ENCODE data around the gene NUP58. TPM values are rescaled to one million over a fixed set of nuclear protein-coding genes. Genes with fewer than 3 reads are reported as not detected.

Gene NUP58
- total RNA-seq, 1 donor from 2014 or later: 56.5 TPM

DNA sequence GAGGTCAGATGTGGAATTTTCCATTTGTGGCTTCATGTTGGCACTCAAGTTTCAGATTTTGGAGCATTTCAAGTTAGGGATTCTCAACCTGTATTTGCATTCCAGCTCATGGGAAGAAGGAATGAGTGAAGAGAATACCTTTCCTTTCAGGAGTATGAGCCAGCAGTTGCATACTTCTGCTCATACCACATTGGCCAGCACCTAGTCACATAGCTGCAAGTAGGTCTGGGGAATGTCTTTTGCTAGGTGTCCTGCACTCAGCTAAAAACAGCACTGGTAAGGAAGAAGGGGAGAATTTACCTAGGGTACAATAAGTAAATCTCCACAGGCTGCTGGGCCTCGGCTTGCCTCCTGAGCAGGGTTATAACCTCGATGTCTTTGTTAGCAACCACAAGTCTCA, 45.7 kb downstream of the NUP58 start:
- Mint-ChIP-seq H3K27ac (no peak overlapping the region), H3K4me3 (ENCODE audit: low read depth) (no peak overlapping the region), H3K9me3 (ENCODE audit: low read depth) (no peaks in the 10 kb centered on the region), H3K27me3 (peaks cover 2% of the 10 kb centered on the region), H3K36me3 (ENCODE audit: insufficient read depth) (peaks cover 2% of the 10 kb centered on the region), H3K4me1 (ENCODE audit: low read depth) (peaks cover 7% of the 10 kb centered on the region)
- TF ChIP-seq, protein P1, sequence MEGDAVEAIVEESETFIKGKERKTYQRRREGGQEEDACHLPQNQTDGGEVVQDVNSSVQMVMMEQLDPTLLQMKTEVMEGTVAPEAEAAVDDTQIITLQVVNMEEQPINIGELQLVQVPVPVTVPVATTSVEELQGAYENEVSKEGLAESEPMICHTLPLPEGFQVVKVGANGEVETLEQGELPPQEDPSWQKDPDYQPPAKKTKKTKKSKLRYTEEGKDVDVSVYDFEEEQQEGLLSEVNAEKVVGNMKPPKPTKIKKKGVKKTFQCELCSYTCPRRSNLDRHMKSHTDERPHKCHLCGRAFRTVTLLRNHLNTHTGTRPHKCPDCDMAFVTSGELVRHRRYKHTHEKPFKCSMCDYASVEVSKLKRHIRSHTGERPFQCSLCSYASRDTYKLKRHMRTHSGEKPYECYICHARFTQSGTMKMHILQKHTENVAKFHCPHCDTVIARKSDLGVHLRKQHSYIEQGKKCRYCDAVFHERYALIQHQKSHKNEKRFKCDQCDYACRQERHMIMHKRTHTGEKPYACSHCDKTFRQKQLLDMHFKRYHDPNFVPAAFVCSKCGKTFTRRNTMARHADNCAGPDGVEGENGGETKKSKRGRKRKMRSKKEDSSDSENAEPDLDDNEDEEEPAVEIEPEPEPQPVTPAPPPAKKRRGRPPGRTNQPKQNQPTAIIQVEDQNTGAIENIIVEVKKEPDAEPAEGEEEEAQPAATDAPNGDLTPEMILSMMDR (IDR thresholded peaks at IDR 0.05; ENCODE audit: unreplicated experiment): no peak
- DNase-seq (ENCODE audit: low spot score, unreplicated experiment): no peak

DNA sequence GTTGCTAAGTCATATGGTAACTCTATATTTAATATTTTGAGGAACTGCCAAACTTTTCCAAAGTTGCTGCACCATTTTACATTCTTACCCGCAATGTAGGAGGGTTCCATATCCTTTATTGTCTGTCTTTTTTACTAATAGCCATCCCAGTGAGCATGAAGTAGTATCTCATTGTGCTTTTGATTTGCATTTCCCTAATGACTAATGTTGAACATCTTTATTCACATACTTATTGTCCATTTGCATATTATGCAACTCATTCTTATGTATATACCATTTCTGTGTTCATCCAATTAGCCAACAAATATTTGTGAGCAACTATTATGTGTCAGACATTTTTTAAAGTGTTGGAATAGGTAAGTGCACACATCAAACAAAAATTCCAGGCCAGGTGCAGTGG, 50.0 kb downstream of the NUP58 start:
- H3K4me3 Mint-ChIP-seq (ENCODE audit: low read depth): no peak overlapping the region
- no peak for DNase-seq (ENCODE audit: low spot score, unreplicated experiment)
- peaks cover 1% of the 10 kb centered on the region for H3K36me3 Mint-ChIP-seq (ENCODE audit: insufficient read depth)
- H3K4me1 Mint-ChIP-seq (ENCODE audit: low read depth): no peaks in the 10 kb centered on the region
- H3K27ac Mint-ChIP-seq: no peak overlapping the region
- peaks cover 15% of the 10 kb centered on the region for H3K27me3 Mint-ChIP-seq
- TF ChIP-seq, protein P1 (IDR thresholded peaks at IDR 0.05; ENCODE audit: unreplicated experiment): no peak
- H3K9me3 Mint-ChIP-seq (ENCODE audit: low read depth): no peaks in the 10 kb centered on the region

DNA sequence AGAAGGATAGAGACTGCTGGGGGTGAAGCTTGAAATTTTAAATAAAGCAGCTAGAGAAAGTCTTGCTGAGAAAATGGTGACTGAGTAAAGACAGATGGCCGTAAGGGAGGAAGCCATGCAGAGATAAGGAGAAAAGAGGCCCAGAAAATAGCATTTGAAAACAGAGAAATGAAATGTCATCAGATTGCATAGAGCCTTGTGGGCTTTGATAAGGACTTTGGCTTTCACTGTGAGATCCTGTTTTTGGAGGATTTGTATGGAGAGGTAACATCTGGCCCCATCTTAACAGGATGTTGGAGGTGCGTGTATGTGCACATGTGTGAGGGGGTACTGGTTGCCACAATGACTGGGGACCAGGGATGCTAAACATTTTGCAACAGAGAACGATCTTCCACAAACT, 50.8 kb downstream of the NUP58 start:
- no peak overlapping the region for H3K4me3 Mint-ChIP-seq (ENCODE audit: low read depth)
- H3K27ac Mint-ChIP-seq: no peak overlapping the region
- H3K4me1 Mint-ChIP-seq (ENCODE audit: low read depth): no peaks in the 10 kb centered on the region
- TF ChIP-seq, protein P1 (IDR thresholded peaks at IDR 0.05; ENCODE audit: unreplicated experiment): no peak
- no peaks in the 10 kb centered on the region for H3K9me3 Mint-ChIP-seq (ENCODE audit: low read depth)
- DNase-seq (ENCODE audit: low spot score, unreplicated experiment): no peak
- H3K27me3 Mint-ChIP-seq: peaks cover 15% of the 10 kb centered on the region
- H3K36me3 Mint-ChIP-seq (ENCODE audit: insufficient read depth): peaks cover 1% of the 10 kb centered on the region

DNA sequence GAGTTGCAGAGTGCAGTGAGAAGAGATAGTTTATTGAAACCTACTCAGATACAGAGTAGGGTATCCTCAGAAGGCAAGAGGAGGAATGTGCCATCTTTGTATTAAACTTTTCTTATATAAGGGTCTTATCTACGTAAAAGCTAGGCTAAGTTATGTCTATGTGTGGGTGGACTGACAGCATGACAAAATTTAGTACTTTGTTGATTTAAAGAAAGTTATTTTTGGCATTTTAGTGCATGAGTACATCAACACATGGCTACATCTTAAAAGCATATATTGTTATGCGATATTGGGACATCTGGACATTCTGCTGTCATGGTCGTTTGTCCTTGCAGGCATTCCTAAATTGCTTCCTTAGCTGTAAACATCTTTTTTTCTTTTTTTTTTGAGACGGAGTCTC, 51.4 kb downstream of the NUP58 start:
- H3K9me3 Mint-ChIP-seq (ENCODE audit: low read depth): no peaks in the 10 kb centered on the region
- H3K36me3 Mint-ChIP-seq (ENCODE audit: insufficient read depth): peaks cover 1% of the 10 kb centered on the region
- H3K4me3 Mint-ChIP-seq (ENCODE audit: low read depth): no peak overlapping the region
- H3K4me1 Mint-ChIP-seq (ENCODE audit: low read depth): no peaks in the 10 kb centered on the region
- TF ChIP-seq, protein P1 (IDR thresholded peaks at IDR 0.05; ENCODE audit: unreplicated experiment): no peak
- DNase-seq (ENCODE audit: low spot score, unreplicated experiment): no peak
- H3K27ac Mint-ChIP-seq: no peak overlapping the region
- H3K27me3 Mint-ChIP-seq: peaks cover 15% of the 10 kb centered on the region

DNA sequence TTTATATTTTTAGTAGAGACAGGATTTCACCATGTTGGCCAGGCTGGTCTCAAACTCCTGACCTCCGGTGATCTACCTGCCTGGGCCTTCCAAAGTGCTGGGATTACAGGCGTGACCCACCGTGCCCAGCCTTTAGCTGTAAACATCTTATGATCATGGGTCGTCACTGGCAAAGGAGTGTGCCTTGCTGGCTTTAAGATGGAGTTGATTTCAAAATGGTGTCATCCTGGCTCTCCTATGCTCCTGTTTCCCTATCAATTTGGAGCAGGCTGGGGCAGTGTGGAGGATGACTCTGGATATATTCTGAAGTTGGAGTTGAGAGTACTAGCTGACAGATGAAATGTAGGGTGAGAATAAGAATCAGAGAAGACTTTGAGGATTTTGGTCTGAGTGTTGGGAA, 51.9 kb downstream of the NUP58 start:
- peaks cover 15% of the 10 kb centered on the region for H3K27me3 Mint-ChIP-seq
- no peak overlapping the region for H3K4me3 Mint-ChIP-seq (ENCODE audit: low read depth)
- H3K9me3 Mint-ChIP-seq (ENCODE audit: low read depth): no peaks in the 10 kb centered on the region
- H3K4me1 Mint-ChIP-seq (ENCODE audit: low read depth): no peaks in the 10 kb centered on the region
- H3K27ac Mint-ChIP-seq: no peak overlapping the region
- no peak for DNase-seq (ENCODE audit: low spot score, unreplicated experiment)
- TF ChIP-seq, protein P1 (IDR thresholded peaks at IDR 0.05; ENCODE audit: unreplicated experiment): no peak
- peaks cover 1% of the 10 kb centered on the region for H3K36me3 Mint-ChIP-seq (ENCODE audit: insufficient read depth)

All from progenitor cell of endocrine pancreas (in vitro differentiated cells).